Transverse colon (tissue), 4 donors: ENCODE measurements around the gene CREB5. TPM values are rescaled to one million over a fixed set of nuclear protein-coding genes. Genes with fewer than 3 reads are reported as not detected.

Experiments
- DNase-seq: peaks from one replicate; pipeline ENCODE4 v3.0.0-alpha.2; 2019
- H3K27ac ChIP-seq, 4 donors: fragments of 200-600 bp; sonication (generic); 2 replicates each; pipeline ENCODE4 v1.5.1; 2016 to 2018; ENCODE audit warnings: inconsistent platforms in 4 of 4
- H3K27me3 ChIP-seq: fragments of 200-600 bp; sonication (generic); 2 replicates; pipeline ENCODE4 v1.5.1; 2017; ENCODE audit warnings: inconsistent platforms
- H3K36me3 ChIP-seq, 4 donors: fragments of 200-600 bp; sonication (generic); 2 replicates each; pipeline ENCODE4 v1.5.1; 2017 to 2019; ENCODE audit warnings: inconsistent platforms in 4 of 4
- H3K4me1 ChIP-seq, 4 donors: fragments of 200-600 bp; sonication (generic); 2 replicates each; pipeline ENCODE4 v1.5.1; 2017 to 2020; ENCODE audit warnings: inconsistent platforms in 4 of 4
- H3K4me3 ChIP-seq, 4 donors: fragments of 200-600 bp; sonication (generic); 1 replicate in 1 of 4; 2 replicates in 3 of 4; pipeline versions ENCODE4 v1.5.1 to v1.6.1; 2017 to 2019; ENCODE audit warnings: inconsistent platforms in 4 of 4
- H3K9me3 ChIP-seq, 2 donors: fragments of 200-600 bp; sonication (generic); 2 replicates each; pipeline ENCODE4 v1.5.1; 2017 to 2019; ENCODE audit warnings: inconsistent platforms in 2 of 2
- EP300 ChIP-seq: sonication (generic); formaldehyde crosslinking; IDR thresholded peaks from one replicate; pipeline ENCODE4 v1.6.1; 2017; ENCODE audit warnings: antibody characterized with exemption, low read depth
- POLR2A ChIP-seq: fragments of 450-650 bp; IDR thresholded peaks from one replicate; pipeline ENCODE4 v1.6.1; 2016; ENCODE audit warnings: antibody characterized with exemption, mild to moderate bottlenecking, moderate library complexity
- POLR2AphosphoS5 ChIP-seq, 3 donors: sonication (generic); formaldehyde crosslinking; IDR thresholded peaks; one replicate each; pipeline ENCODE4 v1.6.1; 2016; ENCODE audit warnings: antibody characterized with exemption in 3 of 3
- WGBS, 2 donors: methylation state at CpG; one replicate each; pipeline ENCODE4 v1.1.5; 2018; ENCODE audit warnings: low coverage in 1 of 2; 5-methylcytosine and 5-hydroxymethylcytosine counted together
- in situ Hi-C, 4 donors: fragments of 200-750 bp; cut with MboI; loops; one replicate each; pipeline versions ENCODE4 v1.15.0 to v1.15.1; 2017; ENCODE audit warnings: low sequenced_read_pairs in 3 of 4, low pct_ligation_motif_present in 1 of 4, low pct_unique_long_range_greater_than_20kb in 1 of 4
- intact Hi-C: fragments of 100-400 bp; cut with DNase I; formaldehyde crosslinking; loops from one replicate; pipeline ENCODE4 v1.15.1; 2023; ENCODE audit warnings: low total_unique reads
- total RNA-seq, 4 donors: library from RNA; depleted of rRNA; stranded (reverse); fragments of >200 nt; gene quantifications; one replicate each; pipeline ENCODE4 v1.1.0, GENCODE V29; 2016
- TF ChIP-seq, protein P1 (sequence below), 5 experiments: fragments of 200-600 bp in 3 of 5; fragments of 450-650 bp in 2 of 5; sonication (generic) in 3 of 5; IDR thresholded peaks; 1 replicate in 2 of 5; 2 replicates in 3 of 5; pipeline ENCODE4 v1.5.1; 2016 to 2017; ENCODE audit warnings: antibody characterized with exemption in 5 of 5, inconsistent platforms in 3 of 5, mild to moderate bottlenecking in 2 of 5, moderate library complexity in 1 of 5

CREB5 gene
- total RNA-seq, 4 donors from 2014 or later, result 3.0 to 12.2 (median 7.0) TPM

DNA sequence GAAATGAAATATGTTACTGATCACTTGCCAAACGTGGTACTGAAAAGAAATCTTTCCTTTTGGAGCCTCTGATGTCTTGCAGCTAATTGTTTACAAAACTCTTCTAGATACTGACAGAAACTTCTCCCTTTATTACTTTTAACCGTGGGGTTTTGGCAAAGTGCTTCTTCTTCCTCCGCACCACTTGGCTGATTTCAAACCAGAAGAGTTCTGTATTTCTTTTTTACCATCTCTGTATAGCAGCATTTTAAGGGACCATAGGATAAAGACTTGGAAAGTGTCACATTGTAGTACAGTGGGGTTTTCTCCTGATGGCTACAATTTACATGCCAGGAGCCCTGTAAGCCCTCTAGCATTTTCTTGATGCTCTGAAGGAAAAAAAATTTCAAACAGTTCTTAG is 21.9 kb upstream of the CREB5 start:
- no peak overlapping the region for H3K27ac ChIP-seq
- DNase-seq, result no peak
- H3K9me3 ChIP-seq, result no peaks in the 10 kb centered on the region
- intact Hi-C loops, result loop anchor here (5.0 kb wide), 1 partner anchor 462 kb away; no protein-coding TSS in a partner anchor
- H3K36me3 ChIP-seq, result no peaks in the 10 kb centered on the region
- no peak overlapping the region for H3K4me3 ChIP-seq
- peaks cover 30% of the 10 kb centered on the region for H3K27me3 ChIP-seq
- no peak for TF ChIP-seq EP300
- TF ChIP-seq POLR2AphosphoS5 (IDR thresholded peaks at IDR 0.05), result no peak
- TF ChIP-seq POLR2A, result no peak
- TF ChIP-seq, protein P1, sequence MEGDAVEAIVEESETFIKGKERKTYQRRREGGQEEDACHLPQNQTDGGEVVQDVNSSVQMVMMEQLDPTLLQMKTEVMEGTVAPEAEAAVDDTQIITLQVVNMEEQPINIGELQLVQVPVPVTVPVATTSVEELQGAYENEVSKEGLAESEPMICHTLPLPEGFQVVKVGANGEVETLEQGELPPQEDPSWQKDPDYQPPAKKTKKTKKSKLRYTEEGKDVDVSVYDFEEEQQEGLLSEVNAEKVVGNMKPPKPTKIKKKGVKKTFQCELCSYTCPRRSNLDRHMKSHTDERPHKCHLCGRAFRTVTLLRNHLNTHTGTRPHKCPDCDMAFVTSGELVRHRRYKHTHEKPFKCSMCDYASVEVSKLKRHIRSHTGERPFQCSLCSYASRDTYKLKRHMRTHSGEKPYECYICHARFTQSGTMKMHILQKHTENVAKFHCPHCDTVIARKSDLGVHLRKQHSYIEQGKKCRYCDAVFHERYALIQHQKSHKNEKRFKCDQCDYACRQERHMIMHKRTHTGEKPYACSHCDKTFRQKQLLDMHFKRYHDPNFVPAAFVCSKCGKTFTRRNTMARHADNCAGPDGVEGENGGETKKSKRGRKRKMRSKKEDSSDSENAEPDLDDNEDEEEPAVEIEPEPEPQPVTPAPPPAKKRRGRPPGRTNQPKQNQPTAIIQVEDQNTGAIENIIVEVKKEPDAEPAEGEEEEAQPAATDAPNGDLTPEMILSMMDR (IDR thresholded peaks at IDR 0.05), result no peak
- in situ Hi-C loops, result loop anchor here in 2 of 4 donors (10.0 to 25.0 kb wide), 2 partner anchors 222 to 464 kb away; no protein-coding TSS in a partner anchor
- peaks cover 0 to 7% (median 0%) of the 10 kb centered on the region in 4 donors for H3K4me1 ChIP-seq
- WGBS, 2 donors, result 25 to 26% methylated on average over 3 of the region's 3 CpGs

DNA sequence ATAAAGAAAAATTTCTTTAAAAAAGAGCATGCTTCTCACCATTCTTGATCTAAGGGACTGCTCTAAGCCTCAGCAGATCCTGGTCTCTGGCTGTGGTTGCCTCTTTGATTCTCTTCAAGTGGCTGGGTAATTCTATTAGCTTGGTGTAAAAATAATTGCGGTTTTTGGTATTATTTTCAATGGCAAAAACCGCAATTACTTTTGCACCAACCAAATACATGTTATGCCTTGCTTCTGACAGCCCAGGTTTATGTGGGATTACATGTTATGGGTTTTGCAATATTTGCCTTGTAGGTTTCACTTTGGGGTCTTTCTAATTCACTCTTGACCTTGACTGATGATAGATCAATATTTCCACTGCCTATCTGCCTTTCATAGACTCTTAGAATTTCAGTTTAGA is 20.0 kb upstream of the CREB5 start:
- Histone ChIP-seq H3K4me1 (peaks cover 0 to 7% (median 0%) of the 10 kb centered on the region in 4 donors), H3K27ac (no peak overlapping the region), H3K36me3 (no peaks in the 10 kb centered on the region), H3K27me3 (peaks cover 30% of the 10 kb centered on the region), H3K4me3 (no peak overlapping the region), H3K9me3 (no peaks in the 10 kb centered on the region)
- TF ChIP-seq POLR2AphosphoS5 (IDR thresholded peaks at IDR 0.05), result no peak
- TF ChIP-seq POLR2A, result no peak
- no peak for TF ChIP-seq EP300
- TF ChIP-seq, protein P1 (IDR thresholded peaks at IDR 0.05), result no peak
- intact Hi-C loops (loop anchor here (5.0 kb wide), 1 partner anchor 460 kb away; no protein-coding TSS in a partner anchor), in situ Hi-C loops (loop anchor here in 2 of 4 donors (10.0 to 25.0 kb wide), 2 partner anchors 220 to 463 kb away; no protein-coding TSS in a partner anchor)
- no peak for DNase-seq
- 69 to 100% methylated on average over 2 of the region's 2 CpGs for WGBS, 2 donors

DNA sequence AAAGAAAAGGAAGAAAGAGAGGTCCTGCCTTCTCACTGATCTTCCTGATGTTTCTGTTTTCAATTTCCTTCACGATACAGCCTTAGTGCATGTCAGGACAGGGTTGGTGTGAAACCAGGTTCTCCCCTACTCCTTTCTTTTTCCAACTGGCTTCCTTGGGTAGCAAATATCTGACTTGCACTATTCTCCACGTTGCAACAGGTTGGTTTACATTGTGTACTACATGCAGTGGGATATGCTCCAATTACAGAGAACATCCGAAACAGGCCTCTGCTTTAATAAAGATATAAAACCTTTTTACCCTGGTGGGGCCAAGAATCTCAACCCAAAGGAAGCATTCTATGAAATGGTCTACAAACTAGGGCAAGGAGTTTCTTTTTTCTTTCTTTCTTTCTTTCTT is 16.9 kb upstream of the CREB5 start:
- no peaks in the 10 kb centered on the region for H3K9me3 ChIP-seq
- H3K36me3 ChIP-seq, result no peaks in the 10 kb centered on the region
- H3K4me1 ChIP-seq, result no peaks in the 10 kb centered on the region
- H3K4me3 ChIP-seq, result no peak overlapping the region
- peaks cover 23% of the 10 kb centered on the region for H3K27me3 ChIP-seq
- WGBS, 2 donors, result 45 to 62% methylated on average over 3 of the region's 3 CpGs
- intact Hi-C loops (no loop called here), in situ Hi-C loops (loop anchor here in 2 of 4 donors (10.0 to 25.0 kb wide), 2 partner anchors 217 to 459 kb away; no protein-coding TSS in a partner anchor)
- H3K27ac ChIP-seq, result no peak overlapping the region
- DNase-seq, result no peak
- TF ChIP-seq, protein P1 (IDR thresholded peaks at IDR 0.05), result no peak
- no peak for TF ChIP-seq EP300
- no peak for TF ChIP-seq POLR2A
- no peak for TF ChIP-seq POLR2AphosphoS5 (IDR thresholded peaks at IDR 0.05)

DNA sequence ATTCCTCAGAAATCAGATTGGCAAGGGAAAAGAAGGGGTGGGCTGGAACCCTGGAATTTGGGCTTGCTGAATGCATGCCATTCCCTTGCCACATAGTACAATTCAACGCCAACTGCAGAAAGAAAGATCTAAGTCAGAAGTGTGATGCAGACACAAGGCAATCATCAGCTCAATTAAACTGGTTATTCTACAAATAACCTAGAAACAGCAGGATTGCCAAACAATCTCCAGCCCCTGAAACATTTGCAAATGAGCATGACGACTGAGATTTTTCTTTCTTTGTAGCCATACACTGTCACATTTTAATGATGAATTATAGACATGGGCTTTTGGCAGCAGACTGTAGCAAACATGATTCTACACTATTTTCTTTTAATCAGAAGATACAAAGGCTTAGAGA is 16.5 kb upstream of the CREB5 start:
- Histone ChIP-seq H3K9me3 (no peaks in the 10 kb centered on the region), H3K4me3 (no peak overlapping the region), H3K27ac (no peak overlapping the region), H3K4me1 (no peaks in the 10 kb centered on the region), H3K36me3 (no peaks in the 10 kb centered on the region), H3K27me3 (peaks cover 20% of the 10 kb centered on the region)
- intact Hi-C loops, result no loop called here
- WGBS, 2 donors, result 55 to 80% methylated on average over 2 of the region's 2 CpGs
- DNase-seq, result no peak
- in situ Hi-C loops, result loop anchor here in 2 of 4 donors (10.0 to 25.0 kb wide), 2 partner anchors 216 to 459 kb away; no protein-coding TSS in a partner anchor
- TF ChIP-seq POLR2AphosphoS5 (IDR thresholded peaks at IDR 0.05), result no peak
- TF ChIP-seq POLR2A, result no peak
- TF ChIP-seq EP300, result no peak
- TF ChIP-seq, protein P1 (IDR thresholded peaks at IDR 0.05), result no peak
